Fibroblast of lung (primary cell): ENCODE results near the gene SPON1. TPM values are rescaled to one million over a fixed set of nuclear protein-coding genes. Genes with fewer than 3 reads are reported as not detected.
"Not testable (repeated sequence)": the region's sequence is repeated elsewhere in the genome, so short reads cannot be mapped to it uniquely, and the experiment has no call there.

Experiments
- DNase-seq, 2 donors: peaks; one replicate each; pipeline versions ENCODE4 v3.0.0 to v3.0.0-alpha.2; 2010; ENCODE audit warnings: low read depth in 2 of 2
- H2AFZ ChIP-seq: 2 replicates; pipeline ENCODE4 v1.5.1; 2012; ENCODE audit warnings: low read length, control low read depth, inconsistent platforms
- H3K27ac ChIP-seq: 2 replicates; pipeline ENCODE4 v1.5.1; 2011; ENCODE audit warnings: low read length, control low read depth; ENCODE audit not compliant: insufficient read depth
- H3K27me3 ChIP-seq: 2 replicates; pipeline ENCODE4 v1.5.1; 2011; ENCODE audit warnings: mild to moderate bottlenecking, low read length; ENCODE audit not compliant: control insufficient read depth, insufficient read depth
- H3K36me3 ChIP-seq: 2 replicates; pipeline ENCODE4 v1.5.1; 2011; ENCODE audit warnings: low read length; ENCODE audit not compliant: control insufficient read depth, insufficient read depth
- H3K4me1 ChIP-seq: 2 replicates; pipeline ENCODE4 v1.5.1; 2011; ENCODE audit warnings: low read length; ENCODE audit not compliant: control insufficient read depth, insufficient read depth; ENCODE audit errors: extremely low read depth
- H3K4me2 ChIP-seq: 2 replicates; pipeline ENCODE4 v1.5.1; 2011; ENCODE audit warnings: low read length, control low read depth; ENCODE audit not compliant: insufficient read depth; ENCODE audit errors: extremely low read depth
- H3K4me3 ChIP-seq, 4 experiments: fragments of 200-600 bp in 1 of 4; sonication (generic) in 1 of 4; replicated peaks in 1 of 4; 2 replicates each; pipeline ENCODE4 v1.5.1; 2011 to 2016; ENCODE audit warnings: low read length in 4 of 4, low read depth in 3 of 4, mild to moderate bottlenecking in 3 of 4, control low read depth in 2 of 4, inconsistent platforms in 1 of 4, mixed read lengths in 1 of 4; ENCODE audit not compliant: insufficient read depth in 1 of 4; ENCODE audit errors: control extremely low read depth in 1 of 4
- H3K79me2 ChIP-seq: 2 replicates; pipeline ENCODE4 v1.5.1; 2012; ENCODE audit warnings: mild to moderate bottlenecking, low read length, inconsistent platforms; ENCODE audit not compliant: control insufficient read depth, insufficient read depth
- H3K9ac ChIP-seq: 2 replicates; pipeline ENCODE4 v1.5.1; 2011; ENCODE audit warnings: mild to moderate bottlenecking, low read length, control low read depth; ENCODE audit not compliant: insufficient read depth
- H3K9me3 ChIP-seq: 2 replicates; pipeline ENCODE4 v1.5.1; 2012; ENCODE audit warnings: low read depth, low read length; ENCODE audit not compliant: control insufficient read depth, insufficient read depth
- H4K20me1 ChIP-seq: 2 replicates; pipeline ENCODE4 v1.5.1; 2011; ENCODE audit warnings: low read length; ENCODE audit not compliant: control insufficient read depth, insufficient read depth; ENCODE audit errors: extremely low read depth
- EZH2 ChIP-seq: IDR thresholded peaks from 2 replicates; pipeline ENCODE4 v1.5.1; 2012; ENCODE audit warnings: low read length, control low read depth, mild to moderate bottlenecking; ENCODE audit errors: missing control alignments
- polyA plus RNA-seq, 2 donors: library from polyadenylated mRNA; depleted of rRNA in 1 of 2; stranded (reverse) in 1 of 2; unstranded in 1 of 2; fragments of >200 nt; gene quantifications; 2 replicates each; pipeline ENCODE4 v1.2.1, GENCODE V29; 2011 to 2012; ENCODE audit warnings: missing spikeins in 1 of 2
- total RNA-seq: library from RNA; depleted of rRNA; stranded (reverse); fragments of >200 nt; gene quantifications from 2 replicates; pipeline ENCODE4 v1.2.1, GENCODE V29; 2014
- TF ChIP-seq, protein P1 (sequence below), 2 donors: IDR thresholded peaks in 1 of 2; conservative IDR thresholded peaks in 1 of 2; 1 replicate in 1 of 2; 2 replicates in 1 of 2; pipeline ENCODE4 v1.5.1; 2011 to 2012; ENCODE audit warnings: low read length in 2 of 2, control low read depth in 1 of 2, inconsistent platforms in 1 of 2, low read depth in 1 of 2, mild to moderate bottlenecking in 1 of 2

Gene SPON1
- total and polyA plus RNA-seq, 2 donors (not counting 1 experiment from before 2014, with no cell fraction given) = 0.45 to 3.5 TPM

GRCh38 chr11:14079797-14080196 lies 117.3 kb downstream of the SPON1 start:
- TF ChIP-seq, protein P1, sequence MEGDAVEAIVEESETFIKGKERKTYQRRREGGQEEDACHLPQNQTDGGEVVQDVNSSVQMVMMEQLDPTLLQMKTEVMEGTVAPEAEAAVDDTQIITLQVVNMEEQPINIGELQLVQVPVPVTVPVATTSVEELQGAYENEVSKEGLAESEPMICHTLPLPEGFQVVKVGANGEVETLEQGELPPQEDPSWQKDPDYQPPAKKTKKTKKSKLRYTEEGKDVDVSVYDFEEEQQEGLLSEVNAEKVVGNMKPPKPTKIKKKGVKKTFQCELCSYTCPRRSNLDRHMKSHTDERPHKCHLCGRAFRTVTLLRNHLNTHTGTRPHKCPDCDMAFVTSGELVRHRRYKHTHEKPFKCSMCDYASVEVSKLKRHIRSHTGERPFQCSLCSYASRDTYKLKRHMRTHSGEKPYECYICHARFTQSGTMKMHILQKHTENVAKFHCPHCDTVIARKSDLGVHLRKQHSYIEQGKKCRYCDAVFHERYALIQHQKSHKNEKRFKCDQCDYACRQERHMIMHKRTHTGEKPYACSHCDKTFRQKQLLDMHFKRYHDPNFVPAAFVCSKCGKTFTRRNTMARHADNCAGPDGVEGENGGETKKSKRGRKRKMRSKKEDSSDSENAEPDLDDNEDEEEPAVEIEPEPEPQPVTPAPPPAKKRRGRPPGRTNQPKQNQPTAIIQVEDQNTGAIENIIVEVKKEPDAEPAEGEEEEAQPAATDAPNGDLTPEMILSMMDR (conservative IDR thresholded peaks at IDR 0.05 in 1 of 2, IDR thresholded peaks at IDR 0.05 in 1 of 2; ENCODE audit: low read depth in 1 of 2, low read length in 2 of 2) = no peak
- TF ChIP-seq EZH2 = no peak
- DNase-seq = no peak
- H3K4me3 ChIP-seq = no peak overlapping the region
- no peaks in the 10 kb centered on the region for H3K4me1 ChIP-seq
- H3K27ac ChIP-seq = no peak overlapping the region
- no peaks in the 10 kb centered on the region for H3K27me3 ChIP-seq
- no peaks in the 10 kb centered on the region for H4K20me1 ChIP-seq
- no peaks in the 10 kb centered on the region for H3K79me2 ChIP-seq
- H3K9ac ChIP-seq = no peak overlapping the region
- no peak overlapping the region for H2AFZ ChIP-seq
- no peak overlapping the region for H3K4me2 ChIP-seq
- H3K36me3 ChIP-seq = no peaks in the 10 kb centered on the region
- H3K9me3 ChIP-seq = no peaks in the 10 kb centered on the region

DNA sequence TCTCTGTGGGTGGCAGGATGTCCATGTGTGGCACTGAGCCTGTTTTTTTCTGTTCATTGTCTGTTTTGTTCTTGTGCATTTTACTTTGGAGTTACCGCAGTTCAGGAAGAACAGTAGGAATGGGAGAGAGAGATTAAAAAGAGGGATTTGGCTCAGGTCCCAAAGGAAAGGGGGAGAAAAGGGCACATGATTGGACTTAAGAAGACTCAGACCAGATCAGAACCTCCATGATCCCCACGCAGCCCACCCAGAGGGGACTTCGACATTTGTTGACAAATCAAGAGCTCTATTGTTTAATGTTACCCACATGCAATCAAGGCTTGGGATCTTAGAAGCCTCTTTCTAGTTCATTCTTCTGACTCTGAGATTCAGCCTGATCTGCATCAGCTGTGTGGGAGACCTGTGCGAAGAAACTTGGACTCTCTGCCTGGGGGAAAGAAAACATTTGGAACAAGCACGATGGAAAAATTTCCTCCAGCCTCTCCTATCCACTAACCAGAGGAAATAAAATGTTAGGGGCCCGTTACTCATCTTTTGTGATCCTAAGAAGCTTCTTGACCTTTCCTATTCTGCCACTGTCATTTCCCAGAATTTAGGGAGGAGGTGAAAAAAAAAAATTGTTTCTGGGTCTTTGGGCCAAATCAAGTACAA lies 119.2 kb downstream of the SPON1 start:
- Histone ChIP-seq H3K27ac (no peak overlapping the region), H3K4me3 (no peak overlapping the region), H3K9ac (no peak overlapping the region), H3K4me1 (no peaks in the 10 kb centered on the region), H2AFZ (no peak overlapping the region), H3K79me2 (no peaks in the 10 kb centered on the region), H4K20me1 (no peaks in the 10 kb centered on the region), H3K36me3 (no peaks in the 10 kb centered on the region), H3K9me3 (no peaks in the 10 kb centered on the region), H3K4me2 (no peak overlapping the region), H3K27me3 (no peaks in the 10 kb centered on the region)
- no peak for DNase-seq
- TF ChIP-seq, protein P1 (conservative IDR thresholded peaks at IDR 0.05 in 1 of 2, IDR thresholded peaks at IDR 0.05 in 1 of 2; ENCODE audit: low read depth in 1 of 2, low read length in 2 of 2) = no peak
- no peak for TF ChIP-seq EZH2

- Histone ChIP-seq H3K4me3 (no peak overlapping the region), H2AFZ (no peak overlapping the region), H3K36me3 (no peaks in the 10 kb centered on the region), H3K9me3 (no peaks in the 10 kb centered on the region), H4K20me1 (no peaks in the 10 kb centered on the region), H3K4me1 (no peaks in the 10 kb centered on the region), H3K79me2 (no peaks in the 10 kb centered on the region), H3K9ac (no peak overlapping the region), H3K27ac (no peak overlapping the region), H3K4me2 (no peak overlapping the region), H3K27me3 (no peaks in the 10 kb centered on the region)
- DNase-seq = no peak
- TF ChIP-seq, protein P1 (conservative IDR thresholded peaks at IDR 0.05 in 1 of 2, IDR thresholded peaks at IDR 0.05 in 1 of 2; ENCODE audit: low read depth in 1 of 2, low read length in 2 of 2) = no peak
- TF ChIP-seq EZH2 = no peak
Measured at GRCh38 chr11:14082338-14082737, 119.8 kb downstream of the SPON1 start.

- not testable (repeated sequence) for H3K36me3 ChIP-seq, H3K4me2 ChIP-seq, H4K20me1 ChIP-seq
Measured at GRCh38 chr11:14088861-14089260, 126.3 kb downstream of the SPON1 start.

More at GRCh38 chr11:14088861-14089260, 126.3 kb downstream of the SPON1 start:
- not testable (repeated sequence) for H3K4me3 ChIP-seq, H3K4me1 ChIP-seq, H3K9ac ChIP-seq, H3K79me2 ChIP-seq, DNase-seq, H3K9me3 ChIP-seq, H3K27me3 ChIP-seq, H2AFZ ChIP-seq, H3K27ac ChIP-seq
